ENCODE data around the gene FRK.
"Not testable (repeated sequence)": the region's sequence is repeated elsewhere in the genome, so short reads cannot be mapped to it uniquely, and the experiment has no call there.

FRK gene

DNA sequence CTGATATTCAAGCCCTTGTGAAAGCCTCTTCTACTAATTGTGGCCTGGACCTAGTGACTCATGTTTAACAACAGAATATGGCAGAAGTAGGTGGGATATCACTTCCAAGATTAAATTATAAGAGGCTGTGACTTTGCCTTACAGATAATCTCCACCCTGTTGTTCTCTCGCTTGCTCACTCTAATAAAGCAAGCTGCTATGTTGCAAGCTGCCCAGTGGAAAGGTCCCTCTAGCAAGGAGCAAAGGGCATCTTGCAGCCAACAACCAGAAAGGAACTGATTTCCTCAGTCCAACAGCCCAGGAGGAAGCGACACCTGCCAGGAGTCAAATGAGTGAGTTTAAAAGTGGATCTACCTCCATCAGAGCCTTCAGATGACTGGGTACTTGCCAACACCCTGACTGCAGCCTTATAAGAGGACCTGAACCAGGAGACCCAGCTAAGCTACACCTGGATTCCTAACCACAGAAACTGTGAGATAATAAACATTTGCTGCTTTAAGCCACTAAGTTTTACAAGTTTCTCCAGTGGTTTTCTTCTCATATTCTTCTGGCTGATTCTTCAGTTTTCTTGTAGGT lies 112.6 kb downstream of the FRK start:
- H3K27me3 Mint-ChIP-seq: no peaks in the 10 kb centered on the region
- H3K4me1 Mint-ChIP-seq (ENCODE audit: low read depth): no peaks in the 10 kb centered on the region
- peaks cover 16% of the 10 kb centered on the region for H3K9me3 Mint-ChIP-seq
- intact Hi-C loops (cut with micrococcal nuclease): no loop called here
- no peak overlapping the region for H3K27ac Mint-ChIP-seq
- no peak overlapping the region for H3K4me3 Mint-ChIP-seq
- H3K36me3 Mint-ChIP-seq (ENCODE audit: low read depth): no peaks in the 10 kb centered on the region

DNA sequence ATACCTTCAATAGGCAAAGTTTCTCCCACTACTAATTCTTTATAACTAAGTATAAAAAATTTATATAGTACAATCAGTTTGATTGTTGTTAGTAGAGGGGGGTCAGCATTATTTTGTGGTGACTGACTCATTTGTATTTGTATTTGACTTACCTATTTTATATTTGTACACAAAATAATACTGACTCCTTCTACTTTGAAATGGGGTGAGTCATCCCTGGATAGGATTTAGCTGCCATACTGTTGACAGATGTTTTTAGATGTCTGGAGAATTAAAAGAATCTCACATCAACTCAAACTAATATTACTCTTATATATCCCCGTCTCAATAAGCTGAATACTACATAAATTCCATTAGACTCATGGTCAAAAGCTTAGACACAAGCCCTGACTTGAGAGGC lies 114.9 kb downstream of the FRK start:
- H3K27ac Mint-ChIP-seq: no peak overlapping the region
- intact Hi-C loops (cut with micrococcal nuclease): no loop called here
- H3K4me3 Mint-ChIP-seq: no peak overlapping the region
- no peaks in the 10 kb centered on the region for H3K36me3 Mint-ChIP-seq (ENCODE audit: low read depth)
- no peaks in the 10 kb centered on the region for H3K4me1 Mint-ChIP-seq (ENCODE audit: low read depth)
- peaks cover 16% of the 10 kb centered on the region for H3K9me3 Mint-ChIP-seq
- no peaks in the 10 kb centered on the region for H3K27me3 Mint-ChIP-seq

DNA sequence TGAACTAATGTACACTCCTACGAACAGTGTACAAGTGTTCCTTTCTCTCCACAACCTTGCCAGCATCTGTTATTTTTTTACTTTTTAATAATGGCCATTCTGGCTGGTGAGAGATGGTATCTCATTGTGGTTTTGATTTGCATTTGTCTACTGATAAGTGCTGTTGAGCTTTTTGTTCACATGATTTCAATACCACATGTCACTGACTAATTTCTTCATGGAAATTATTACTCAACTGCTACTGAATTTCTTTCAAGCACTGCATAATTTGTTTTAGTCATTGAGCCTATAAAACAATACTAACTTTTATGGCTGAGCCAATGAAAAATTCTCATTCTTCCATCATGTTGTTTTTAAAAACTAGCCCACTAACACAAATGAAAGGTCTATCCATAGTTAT lies 115.4 kb downstream of the FRK start:
- H3K36me3 Mint-ChIP-seq (ENCODE audit: low read depth): no peaks in the 10 kb centered on the region
- H3K9me3 Mint-ChIP-seq: peaks cover 16% of the 10 kb centered on the region
- no peak overlapping the region for H3K4me3 Mint-ChIP-seq
- H3K27ac Mint-ChIP-seq: no peak overlapping the region
- no peaks in the 10 kb centered on the region for H3K4me1 Mint-ChIP-seq (ENCODE audit: low read depth)
- intact Hi-C loops (cut with micrococcal nuclease): no loop called here
- no peaks in the 10 kb centered on the region for H3K27me3 Mint-ChIP-seq

DNA sequence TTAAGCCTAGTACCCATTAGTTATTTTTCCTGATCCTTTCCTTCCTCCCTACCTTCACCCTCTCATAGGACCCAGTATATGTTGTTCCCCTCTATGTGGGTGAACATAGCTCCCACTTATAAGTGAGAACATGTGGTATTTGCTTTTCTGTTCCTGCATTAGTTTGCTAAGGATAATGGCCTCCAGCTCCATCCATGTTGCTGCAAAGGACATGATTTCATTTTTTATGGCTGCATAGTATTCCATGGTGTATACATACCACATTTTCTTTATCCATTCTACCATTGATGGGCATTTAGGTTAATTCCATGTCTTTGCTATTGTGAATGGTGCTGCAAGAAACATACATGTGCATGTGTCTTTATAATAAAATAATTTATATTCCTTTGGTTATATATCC lies 115.9 kb downstream of the FRK start:
- H3K4me3 Mint-ChIP-seq; H3K36me3 Mint-ChIP-seq (ENCODE audit: low read depth); H3K4me1 Mint-ChIP-seq (ENCODE audit: low read depth); intact Hi-C loops (cut with micrococcal nuclease); H3K27me3 Mint-ChIP-seq; H3K27ac Mint-ChIP-seq: not testable (repeated sequence)
- peaks cover 21% of the 10 kb centered on the region for H3K9me3 Mint-ChIP-seq

DNA sequence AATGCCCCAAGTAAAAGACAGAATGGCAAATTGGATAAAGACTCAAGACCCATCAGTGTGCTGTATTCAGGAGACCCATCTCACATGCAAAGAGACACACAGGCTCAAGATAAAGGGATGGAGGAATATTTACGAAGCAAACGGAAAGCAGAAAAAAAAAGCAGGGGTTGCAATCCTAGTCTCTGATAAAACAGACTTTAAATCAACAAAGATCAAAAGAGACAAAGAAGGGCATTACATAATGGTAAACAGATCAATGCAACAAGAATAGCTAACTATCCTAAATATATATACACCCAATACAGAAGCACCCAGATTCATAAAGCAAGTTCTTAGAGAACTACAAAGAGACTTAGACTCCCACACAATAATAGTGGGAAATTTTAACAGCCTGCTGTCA lies 123.2 kb downstream of the FRK start:
- H3K4me3 Mint-ChIP-seq; H3K27me3 Mint-ChIP-seq; H3K4me1 Mint-ChIP-seq (ENCODE audit: low read depth); H3K27ac Mint-ChIP-seq; H3K36me3 Mint-ChIP-seq (ENCODE audit: low read depth); intact Hi-C loops (cut with micrococcal nuclease): not testable (repeated sequence)
- H3K9me3 Mint-ChIP-seq: peaks cover 30% of the 10 kb centered on the region

DNA sequence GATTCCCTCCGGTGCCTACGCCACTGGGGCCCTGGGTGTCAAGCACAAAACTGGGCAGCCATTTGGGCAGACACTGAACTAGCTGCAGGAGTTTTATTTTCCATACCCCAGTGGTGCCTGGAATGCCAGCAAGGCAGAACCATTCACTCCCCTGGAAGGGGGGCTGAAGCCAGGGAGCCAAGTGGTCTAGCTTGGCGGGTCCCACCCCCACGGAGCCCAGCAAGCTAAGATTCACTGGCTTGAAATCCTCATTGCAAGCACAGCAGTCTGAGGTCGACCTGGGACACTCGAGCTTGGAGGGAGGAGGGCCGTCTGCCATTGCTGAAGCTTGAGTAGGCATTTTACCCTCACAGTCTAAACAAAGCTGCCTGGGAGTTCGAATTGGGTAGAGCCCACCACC lies 125.3 kb downstream of the FRK start:
- Mint-ChIP-seq H3K4me1 (ENCODE audit: low read depth) (no peaks in the 10 kb centered on the region), H3K9me3 (peaks cover 30% of the 10 kb centered on the region), H3K36me3 (ENCODE audit: low read depth) (no peaks in the 10 kb centered on the region), H3K27ac (no peak overlapping the region), H3K4me3 (no peak overlapping the region), H3K27me3 (no peaks in the 10 kb centered on the region)
- intact Hi-C loops (cut with micrococcal nuclease): no loop called here

DNA sequence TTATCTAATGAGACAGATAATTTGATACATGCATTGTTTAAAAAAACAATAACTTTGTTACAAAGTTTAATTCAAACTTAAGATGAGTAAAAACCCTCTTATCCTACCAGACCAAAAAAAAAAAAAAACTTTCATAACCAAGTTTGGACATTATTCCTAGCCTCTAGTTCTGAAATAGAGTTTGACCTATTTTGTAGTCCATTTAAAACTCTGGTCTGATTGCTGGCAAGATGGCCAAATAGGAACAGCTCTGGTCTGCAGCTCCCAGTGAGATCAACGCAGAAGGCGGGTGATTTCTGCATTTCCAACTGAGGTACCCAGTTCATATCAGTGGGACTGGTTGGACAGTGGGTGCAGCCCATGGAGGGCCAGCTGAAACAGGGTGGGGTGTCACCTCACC lies 125.9 kb downstream of the FRK start:
- Mint-ChIP-seq H3K27ac (no peak overlapping the region), H3K9me3 (peaks cover 25% of the 10 kb centered on the region), H3K27me3 (no peaks in the 10 kb centered on the region), H3K4me1 (ENCODE audit: low read depth) (no peaks in the 10 kb centered on the region), H3K36me3 (ENCODE audit: low read depth) (no peaks in the 10 kb centered on the region), H3K4me3 (no peak overlapping the region)
- intact Hi-C loops (cut with micrococcal nuclease): no loop called here

DNA sequence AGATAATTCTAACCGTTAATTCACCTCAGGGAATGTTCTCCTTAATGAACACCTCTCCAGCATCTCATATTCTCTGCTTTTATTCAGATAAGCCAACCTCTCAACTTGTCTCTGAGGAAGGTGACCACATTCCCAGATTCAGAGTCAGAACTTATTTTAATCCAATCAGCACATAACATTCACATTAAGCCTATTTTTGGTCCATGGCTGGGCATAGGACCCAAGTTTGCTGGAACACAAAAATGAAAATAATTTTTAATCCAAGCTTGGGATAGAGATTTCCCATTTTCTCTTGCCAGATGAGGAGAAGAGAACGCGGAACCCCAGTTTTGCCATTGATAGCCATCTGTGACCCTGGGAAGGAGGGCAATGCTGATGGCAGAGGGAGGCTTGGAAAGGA lies 126.5 kb downstream of the FRK start:
- Mint-ChIP-seq H3K36me3 (ENCODE audit: low read depth) (no peaks in the 10 kb centered on the region), H3K4me3 (no peak overlapping the region), H3K27me3 (no peaks in the 10 kb centered on the region), H3K9me3 (peaks cover 19% of the 10 kb centered on the region), H3K4me1 (ENCODE audit: low read depth) (no peaks in the 10 kb centered on the region), H3K27ac (no peak overlapping the region)
- intact Hi-C loops (cut with micrococcal nuclease): no loop called here

DNA sequence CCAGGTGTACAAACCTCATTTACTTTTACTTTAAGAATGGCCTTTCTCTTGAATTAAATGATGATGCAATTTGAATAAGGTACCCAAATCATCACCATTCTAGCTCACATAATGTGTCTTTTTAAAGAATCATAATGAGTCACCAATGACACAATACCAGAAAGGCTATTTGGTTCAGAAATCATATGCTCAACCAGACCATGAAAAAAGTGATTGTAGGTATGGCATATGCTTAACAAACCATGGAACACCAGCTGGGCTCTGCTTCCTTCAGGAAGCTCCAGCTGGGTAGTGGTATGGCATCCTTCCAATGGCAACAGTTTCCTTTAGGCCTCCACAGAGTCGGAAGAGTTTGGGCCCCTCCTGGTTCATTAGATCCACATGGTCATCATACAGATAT lies 128.2 kb downstream of the FRK start:
- H3K4me1 Mint-ChIP-seq (ENCODE audit: low read depth): no peaks in the 10 kb centered on the region
- H3K4me3 Mint-ChIP-seq: no peak overlapping the region
- intact Hi-C loops (cut with micrococcal nuclease): no loop called here
- no peaks in the 10 kb centered on the region for H3K27me3 Mint-ChIP-seq
- H3K27ac Mint-ChIP-seq: no peak overlapping the region
- H3K9me3 Mint-ChIP-seq: peaks cover 13% of the 10 kb centered on the region
- H3K36me3 Mint-ChIP-seq (ENCODE audit: low read depth): no peaks in the 10 kb centered on the region

DNA sequence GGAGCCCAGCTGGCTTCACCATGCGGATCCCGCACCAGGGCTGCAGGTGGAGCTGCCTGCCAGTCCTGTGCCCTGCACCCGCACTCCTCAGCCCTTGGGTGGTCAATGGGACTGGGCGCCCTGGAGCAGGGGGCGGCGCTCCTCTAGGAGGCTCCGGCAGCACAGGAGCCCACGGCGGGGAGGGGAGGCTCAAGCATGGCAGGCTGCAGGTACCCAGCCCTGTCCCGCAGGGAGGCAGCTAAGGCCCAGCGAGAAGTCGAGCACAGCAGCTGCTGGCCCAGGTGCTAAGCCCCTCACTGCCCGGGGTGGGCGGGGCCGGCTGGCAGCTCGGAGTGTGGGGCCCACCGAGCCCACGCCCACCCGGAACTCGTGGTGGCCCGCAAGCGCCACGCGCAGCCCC lies 132.7 kb downstream of the FRK start:
- H3K4me1 Mint-ChIP-seq (ENCODE audit: low read depth); H3K4me3 Mint-ChIP-seq; H3K27me3 Mint-ChIP-seq; intact Hi-C loops (cut with micrococcal nuclease); H3K36me3 Mint-ChIP-seq (ENCODE audit: low read depth); H3K27ac Mint-ChIP-seq; H3K9me3 Mint-ChIP-seq: not testable (repeated sequence)

DNA sequence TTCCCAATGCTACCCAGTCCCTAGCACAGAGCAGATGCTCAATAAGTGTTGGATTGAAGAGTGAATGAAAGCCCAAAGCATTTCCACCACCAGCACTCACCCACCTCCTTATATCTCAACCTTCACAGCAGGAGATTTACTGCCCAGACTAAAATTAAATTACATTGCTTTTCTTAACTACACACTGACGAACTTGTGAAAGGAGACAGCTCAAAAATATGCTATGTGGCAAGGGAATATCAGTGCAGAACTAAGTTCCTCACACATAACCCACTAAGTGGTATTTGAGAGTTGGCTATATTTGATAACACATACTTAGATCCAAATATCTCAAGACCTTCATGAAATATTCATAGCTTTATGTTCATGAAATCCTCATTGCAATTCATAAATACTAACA lies 137.7 kb downstream of the FRK start:
- Mint-ChIP-seq H3K36me3 (ENCODE audit: low read depth) (no peaks in the 10 kb centered on the region), H3K4me1 (ENCODE audit: low read depth) (no peaks in the 10 kb centered on the region), H3K9me3 (no peaks in the 10 kb centered on the region), H3K27me3 (no peaks in the 10 kb centered on the region), H3K27ac (no peak overlapping the region), H3K4me3 (no peak overlapping the region)
- intact Hi-C loops (cut with micrococcal nuclease): no loop called here

DNA sequence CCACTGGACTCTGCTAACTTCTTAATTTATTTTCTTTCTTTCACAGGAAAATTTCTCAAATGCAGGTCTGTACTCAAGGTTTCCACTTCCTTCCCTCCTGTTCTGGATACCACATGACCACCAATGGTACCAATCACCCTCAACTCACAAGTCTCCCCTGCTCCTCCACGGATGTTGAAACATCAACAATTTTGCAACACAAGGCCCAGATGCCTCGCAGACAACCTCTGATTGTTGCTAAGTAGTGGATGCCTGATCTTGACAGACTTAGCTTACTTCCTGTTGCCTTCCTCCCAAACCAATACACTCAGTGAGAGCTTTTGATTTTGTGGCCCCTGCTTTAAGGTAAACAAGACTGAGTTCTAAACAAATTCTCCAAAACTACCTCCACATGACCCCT lies 146.6 kb downstream of the FRK start:
- Mint-ChIP-seq H3K9me3 (no peaks in the 10 kb centered on the region), H3K4me3 (no peak overlapping the region), H3K27me3 (no peaks in the 10 kb centered on the region), H3K27ac (no peak overlapping the region), H3K36me3 (ENCODE audit: low read depth) (no peaks in the 10 kb centered on the region), H3K4me1 (ENCODE audit: low read depth) (no peaks in the 10 kb centered on the region)
- intact Hi-C loops (cut with micrococcal nuclease): no loop called here

DNA sequence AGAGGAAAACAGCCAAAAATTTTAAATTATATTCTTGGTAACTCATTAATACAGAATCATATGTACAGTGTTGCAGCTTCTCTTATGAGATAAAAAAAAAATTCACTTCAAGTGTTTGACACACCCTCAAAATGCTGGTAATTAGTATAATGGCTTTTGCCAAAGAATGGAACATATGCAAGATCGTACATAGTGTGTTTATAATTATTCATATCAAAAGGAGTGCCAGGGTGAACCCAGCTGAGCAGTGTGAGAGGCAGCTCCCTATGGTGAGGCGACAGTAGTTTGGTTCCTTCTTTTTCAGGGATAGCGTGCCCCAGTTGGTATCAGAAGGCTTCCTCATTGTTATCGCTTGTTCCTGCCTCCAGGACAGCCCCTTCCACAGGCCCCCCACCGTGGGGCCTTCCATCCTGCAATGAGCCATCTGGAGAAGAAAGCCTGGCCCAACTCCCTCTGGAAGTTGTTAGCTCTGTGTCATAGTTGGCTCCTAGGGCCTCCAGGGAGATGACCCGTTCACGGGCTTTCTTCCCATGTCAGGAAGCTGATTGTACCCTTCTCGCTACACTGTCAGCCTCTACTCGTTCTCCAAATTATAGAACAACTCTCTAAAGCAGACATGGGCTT lies 150.7 kb downstream of the FRK start:
- intact Hi-C loops (cut with micrococcal nuclease): no loop called here
- H3K27ac Mint-ChIP-seq: no peak overlapping the region
- H3K27me3 Mint-ChIP-seq: no peaks in the 10 kb centered on the region
- H3K4me1 Mint-ChIP-seq (ENCODE audit: low read depth): no peaks in the 10 kb centered on the region
- no peaks in the 10 kb centered on the region for H3K36me3 Mint-ChIP-seq (ENCODE audit: low read depth)
- no peaks in the 10 kb centered on the region for H3K9me3 Mint-ChIP-seq
- H3K4me3 Mint-ChIP-seq: no peak overlapping the region

DNA sequence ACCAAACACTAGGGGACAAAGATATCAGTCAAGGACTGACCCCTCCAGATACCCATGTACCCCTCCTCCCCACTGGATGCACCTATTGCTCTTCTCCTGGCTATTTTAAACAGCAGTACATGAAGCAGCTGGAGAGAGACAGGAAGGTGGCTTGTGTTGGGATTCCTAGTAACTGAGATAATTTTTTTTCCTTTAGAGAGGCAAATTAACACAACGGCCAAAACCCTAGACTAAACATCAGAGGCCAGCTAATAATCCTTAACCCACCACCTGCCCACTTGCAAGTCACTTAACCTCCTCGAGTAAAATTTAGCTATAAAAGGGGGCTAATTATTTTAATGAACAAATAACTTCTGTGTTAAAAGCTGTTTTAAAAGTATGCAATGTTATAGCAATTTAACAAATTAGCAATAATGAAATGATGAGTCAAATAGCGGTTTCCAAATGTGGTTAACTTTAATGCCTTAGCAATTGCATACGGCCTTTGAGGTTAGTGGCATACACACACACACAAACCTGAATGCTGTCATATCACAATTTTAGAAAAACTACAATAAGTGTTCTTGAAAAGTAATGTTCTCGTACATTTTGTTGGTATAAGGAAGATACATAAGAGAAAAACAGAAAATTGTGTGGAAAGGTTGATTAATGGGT lies 151.7 kb downstream of the FRK start:
- H3K4me3 Mint-ChIP-seq: no peak overlapping the region
- H3K4me1 Mint-ChIP-seq (ENCODE audit: low read depth): no peaks in the 10 kb centered on the region
- intact Hi-C loops (cut with micrococcal nuclease): no loop called here
- no peak overlapping the region for H3K27ac Mint-ChIP-seq
- no peaks in the 10 kb centered on the region for H3K36me3 Mint-ChIP-seq (ENCODE audit: low read depth)
- no peaks in the 10 kb centered on the region for H3K9me3 Mint-ChIP-seq
- H3K27me3 Mint-ChIP-seq: no peaks in the 10 kb centered on the region

DNA sequence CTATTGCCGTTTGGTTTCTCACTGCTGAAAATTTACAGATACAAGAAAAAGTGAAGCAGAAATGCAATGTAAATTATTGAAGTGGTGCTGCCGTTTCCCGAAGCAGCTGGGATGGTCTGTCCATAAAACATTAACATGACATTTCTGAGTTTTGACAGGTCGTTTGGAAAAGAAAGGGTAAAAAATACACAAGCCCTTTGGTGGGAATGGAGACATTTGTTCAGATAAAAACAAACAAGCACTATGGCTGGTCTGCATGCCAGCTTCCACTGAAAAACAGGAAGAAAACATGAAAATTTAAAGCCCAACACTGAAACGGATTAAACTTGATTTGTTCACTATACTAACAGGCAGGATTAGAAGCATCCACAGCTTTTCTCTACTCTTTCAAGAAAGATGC lies 155.2 kb downstream of the FRK start:
- H3K9me3 Mint-ChIP-seq: no peaks in the 10 kb centered on the region
- no peak overlapping the region for H3K4me3 Mint-ChIP-seq
- no peak overlapping the region for H3K27ac Mint-ChIP-seq
- H3K4me1 Mint-ChIP-seq (ENCODE audit: low read depth): no peaks in the 10 kb centered on the region
- no peaks in the 10 kb centered on the region for H3K27me3 Mint-ChIP-seq
- intact Hi-C loops (cut with micrococcal nuclease): no loop called here
- no peaks in the 10 kb centered on the region for H3K36me3 Mint-ChIP-seq (ENCODE audit: low read depth)
